GM18867 (cell line): ENCODE data around the gene CTXND2.

Experiments
- ATAC-seq: cut with Tn5 transposase; IDR thresholded peaks from one replicate; pipeline ENCODE4 v1.9.1; 2021; ENCODE audit warnings: mild to moderate bottlenecking, moderate library complexity; ENCODE audit not compliant: unreplicated experiment

The CTXND2 gene

DNA sequence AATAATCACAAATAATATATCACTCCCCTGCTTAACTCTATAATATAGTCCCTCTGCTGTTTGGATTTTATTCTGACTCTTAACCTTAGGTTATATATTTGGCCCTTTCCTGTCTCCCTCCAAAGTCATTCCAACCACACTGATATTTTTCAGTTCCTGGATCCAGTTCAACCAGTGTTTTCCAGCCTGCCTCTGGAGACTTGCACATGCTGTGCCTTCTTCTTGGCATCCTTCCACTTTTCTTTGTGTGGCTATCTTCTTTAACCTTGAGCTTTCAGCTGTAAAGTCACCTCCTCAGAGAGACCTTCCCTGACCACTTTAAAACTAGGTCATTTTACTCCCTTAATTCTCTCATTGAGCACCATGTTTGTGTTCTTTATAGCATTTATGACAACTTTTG lies 68.3 kb downstream of the CTXND2 start:
- ATAC-seq = no peak

- no peak for ATAC-seq
Measured at GRCh38 chr1:150957666-150958065, 70.7 kb downstream of the CTXND2 start.

DNA sequence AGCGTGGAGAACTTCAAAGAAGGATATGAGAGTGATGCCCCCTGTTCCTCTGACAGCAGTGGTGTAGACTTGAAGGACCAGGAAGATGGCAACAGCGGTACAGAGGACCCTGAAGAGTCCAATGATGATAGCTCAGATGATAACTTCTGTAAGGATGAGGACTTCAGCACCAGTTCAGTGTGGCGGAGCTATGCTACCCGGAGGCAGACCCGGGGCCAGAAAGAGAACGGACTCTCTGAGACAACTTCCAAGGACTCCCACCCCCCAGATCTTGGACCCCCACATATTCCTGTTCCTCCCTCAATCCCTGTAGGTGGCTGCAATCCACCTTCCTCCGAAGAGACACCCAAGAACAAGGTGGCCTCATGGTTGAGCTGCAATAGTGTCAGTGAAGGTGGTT lies 73.7 kb downstream of the CTXND2 start:
- ATAC-seq = no peak

DNA sequence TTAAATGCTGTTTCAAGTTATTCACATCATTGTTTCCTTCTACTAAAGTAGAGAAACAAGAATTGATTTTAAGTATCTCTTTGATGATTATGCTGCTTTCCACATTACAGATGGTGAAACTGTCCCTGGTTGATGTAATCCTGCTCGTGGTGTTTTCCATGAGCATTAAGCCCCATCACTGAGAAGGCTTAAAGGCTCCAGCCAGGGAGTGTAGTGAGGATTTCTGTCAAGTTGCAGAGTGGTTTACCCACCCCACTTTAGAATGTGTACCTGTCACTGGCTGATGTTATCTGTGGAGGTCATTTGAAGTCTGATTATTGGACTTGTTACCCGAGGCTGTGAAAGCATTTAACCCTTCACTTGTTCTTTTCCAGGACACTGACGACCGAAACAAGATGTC lies 74.8 kb downstream of the CTXND2 start:
- no peak for ATAC-seq
